GM12878 (cell line): ENCODE measurements around the gene CNDP1. TPM values are rescaled to one million over a fixed set of nuclear protein-coding genes. Genes with fewer than 3 reads are reported as not detected.

ENCODE experiments used
- ATAC-seq: fragments of 200-7000 bp; cut with Tn5 transposase; 3 replicates; pipeline ENCODE4 v1.9.1; 2020; ENCODE audit warnings: mild to moderate bottlenecking, moderate library complexity
- BruUV-seq: library from RNA; stranded (reverse); fragments of 400-500 nt; replicated peaks from 2 replicates; lab custom pipeline; 2021; lab: Mats Ljungman, UMichigan
- CTCF ChIA-PET: fragments of 300-600 bp; sonication (Branson Sonifier 250); formaldehyde crosslinking; extraction: SDS; loops from one replicate; lab custom pipeline; 2021; ENCODE audit warnings: inconsistent platforms; lab: Yijun Ruan, JAX
- POLR2A ChIA-PET: fragments of 350-600 bp; formaldehyde crosslinking; extraction: SDS; loops from one replicate; lab custom pipeline; 2021; ENCODE audit warnings: inconsistent platforms; lab: Charles Lee
- RAD21 ChIA-PET: fragments of 300-600 bp; sonication (Branson Sonifier 250); formaldehyde crosslinking; loops from one replicate; lab custom pipeline; 2023; ENCODE audit warnings: antibody characterized with exemption; ENCODE audit not compliant: unreplicated experiment; lab: Charles Lee
- SMC1A ChIA-PET: fragments of 300-600 bp; sonication (Branson Sonifier 250); formaldehyde crosslinking; loops from one replicate; lab custom pipeline; 2023; ENCODE audit not compliant: unreplicated experiment, uncharacterized antibody; lab: Charles Lee
- DNase-seq: peaks from one replicate; pipeline ENCODE4 v3.0.0-alpha.2; 2011; ENCODE audit warnings: low read depth, low spot score
- FAIRE-seq: peaks from 3 replicates; lab custom pipeline; 2011; peaks lifted over from hg19 to GRCh38; lab: Jason Lieb, UNC
- H2AFZ ChIP-seq: 2 replicates; pipeline ENCODE4 v1.6.0; 2011; ENCODE audit warnings: low read depth, low read length, control low read depth; ENCODE audit not compliant: control insufficient read depth
- H3K27ac ChIP-seq: 2 replicates; pipeline ENCODE4 v1.5.1; 2011; ENCODE audit warnings: control low read depth; ENCODE audit not compliant: control insufficient read depth, insufficient read depth
- H3K27me3 ChIP-seq, 2 experiments: replicated peaks in 1 of 2; 2 replicates each; pipeline versions ENCODE4 v1.6.0 to v1.6.1; 2011; ENCODE audit warnings: low read length in 1 of 2; ENCODE audit not compliant: control insufficient read depth in 2 of 2, insufficient read depth in 2 of 2
- H3K36me3 ChIP-seq, 2 experiments: 2 replicates each; pipeline ENCODE4 v1.5.1; 2011; ENCODE audit warnings: low read length in 1 of 2; ENCODE audit not compliant: control insufficient read depth in 2 of 2, insufficient read depth in 2 of 2
- H3K4me1 ChIP-seq: 2 replicates; pipeline ENCODE4 v1.6.1; 2011; ENCODE audit warnings: mild to moderate bottlenecking, low read length, moderate library complexity, mixed read lengths; ENCODE audit not compliant: control insufficient read depth, insufficient read depth
- H3K4me2 ChIP-seq: 2 replicates; pipeline ENCODE4 v1.6.0; 2011; ENCODE audit warnings: control low read depth; ENCODE audit not compliant: control insufficient read depth, insufficient read depth
- H3K4me3 ChIP-seq: fragments of 200-600 bp; sonication (generic); 2 replicates; pipeline ENCODE4 v1.5.1; 2016
- H3K79me2 ChIP-seq: 2 replicates; pipeline ENCODE4 v1.6.0; 2011; ENCODE audit warnings: low read length; ENCODE audit not compliant: control insufficient read depth, insufficient read depth
- H3K9ac ChIP-seq: 2 replicates; pipeline ENCODE4 v1.8.0; 2011; ENCODE audit warnings: low read length, control low read depth, mixed read lengths; ENCODE audit not compliant: control insufficient read depth, insufficient read depth
- H3K9me3 ChIP-seq: replicated peaks from 3 replicates; pipeline ENCODE4 v1.5.1; 2011; ENCODE audit warnings: mild to moderate bottlenecking, low read length; ENCODE audit not compliant: control insufficient read depth, insufficient read depth
- H4K20me1 ChIP-seq: 2 replicates; pipeline ENCODE4 v1.6.0; 2011; ENCODE audit not compliant: control insufficient read depth, insufficient read depth
- ATF3 ChIP-seq: IDR thresholded peaks from 2 replicates; pipeline ENCODE4 v1.6.1; 2011; ENCODE audit warnings: low read depth, mild to moderate bottlenecking, low read length, moderate library complexity, borderline replicate concordance; ENCODE audit errors: extremely low read depth
- BCL11A ChIP-seq: IDR thresholded peaks from 2 replicates; pipeline ENCODE4 v1.6.1; 2011; ENCODE audit warnings: low read depth, low read length
- CREM ChIP-seq: IDR thresholded peaks from 2 replicates; pipeline ENCODE4 v1.6.1; 2014; ENCODE audit warnings: antibody characterized with exemption, low read depth
- FOS ChIP-seq: IDR thresholded peaks from 3 replicates; pipeline ENCODE4 v1.6.1; 2011; ENCODE audit warnings: borderline replicate concordance; ENCODE audit not compliant: insufficient read length; ENCODE audit errors: extremely low read depth
- FOXK2 ChIP-seq: fragments of 450-650 bp; IDR thresholded peaks from 2 replicates; pipeline ENCODE4 v1.6.1; 2017; ENCODE audit warnings: mild to moderate bottlenecking, moderate library complexity
- FOXM1 ChIP-seq: IDR thresholded peaks from 2 replicates; pipeline ENCODE4 v1.6.1; 2012; ENCODE audit warnings: low read depth, mild to moderate bottlenecking, inconsistent platforms, low read length, moderate library complexity
- NFYA ChIP-seq: IDR thresholded peaks from 2 replicates; pipeline ENCODE4 v1.6.1; 2011; ENCODE audit warnings: low read depth, mild to moderate bottlenecking, low read length, improper control_type of control experiment, borderline replicate concordance
- NR2C1 ChIP-seq: fragments of 450-650 bp; IDR thresholded peaks from 2 replicates; pipeline ENCODE4 v1.6.1; 2017; ENCODE audit warnings: antibody characterized with exemption, mild to moderate bottlenecking, moderate library complexity
- PAX8 ChIP-seq: fragments of 450-650 bp; IDR thresholded peaks from 2 replicates; pipeline ENCODE4 v1.6.1; 2017; ENCODE audit warnings: mild to moderate bottlenecking, moderate library complexity
- WGBS: methylation state at CpG from one replicate; pipeline ENCODE4 v1.1.6; 2016; ENCODE audit warnings: low lambda C conversion rate; ENCODE audit not compliant: insufficient replicate concordance, insufficient coverage; ENCODE audit errors: missing lambda C conversion rate; 5-methylcytosine and 5-hydroxymethylcytosine counted together
- in situ Hi-C: fragments of 300-500 bp; cut with MboI; formaldehyde crosslinking; loops from 9 replicates; pipeline ENCODE4 v1.14.3; 2018; ENCODE audit warnings: mixed read lengths
- intact Hi-C: fragments of 100-400 bp; cut with micrococcal nuclease; formaldehyde crosslinking; loops from one replicate; pipeline ENCODE4 v1.14.2; 2022; ENCODE audit not compliant: unreplicated experiment
- polyA plus RNA-seq, 11 experiments: library from polyadenylated mRNA; depleted of rRNA in 4 of 11; unstranded in 6 of 11; stranded (reverse) in 5 of 11; fragments of >200 nt; fragmentation: Nextera tagmentation in 4 of 11; fragmentation: Illumina TruSeq in 1 of 11; extraction: Ambion mirVana in 4 of 11; extraction: Trizol in 1 of 11; gene quantifications; 1 replicate in 1 of 11; 2 replicates in 10 of 11; pipeline versions ENCODE4 v1.2.1 to v1.2.3, GENCODE V29; 2011 to 2016; ENCODE audit warnings: inconsistent platforms in 2 of 11, missing spikeins in 2 of 11, low read depth in 1 of 11
- total RNA-seq, 4 experiments: library from RNA; depleted of rRNA in 3 of 4; stranded (reverse); fragments of >200 nt in 3 of 4; fragmentation: Illumina TruSeq in 1 of 4; extraction: Trizol in 1 of 4; gene quantifications; 2 replicates each; pipeline versions ENCODE4 v1.2.1 to v1.2.3, GENCODE V29; 2013 to 2021

The CNDP1 gene
- total and polyA plus RNA-seq, 10 of the 15 experiments (the other 5 are each of a cell fraction or from before 2014, with no cell fraction given) = 0.04 to 0.05 TPM; not detected in 8

- TF ChIP-seq ATF3 (no peak), FOXM1 (no peak), FOXK2 (no peak), FOS (no peak), NFYA (no peak), PAX8 (no peak), NR2C1 (no peak)
Observed at GRCh38 chr18:74608681-74609080, 74.4 kb downstream of the CNDP1 start (continued).

GRCh38 chr18:74609535-74609934, 75.2 kb downstream of the CNDP1 start:
- Histone ChIP-seq H3K4me1 (peaks cover 5% of the 10 kb centered on the region; the same call in 1 of the 2 replicates), H3K4me3 (no peak overlapping the region), H3K79me2 (no peaks in the 10 kb centered on the region; the same call in 1 of the 2 replicates), H3K4me2 (no peak overlapping the region), H2AFZ (no peak overlapping the region), H3K9me3 (no peaks in the 10 kb centered on the region), H4K20me1 (no peaks in the 10 kb centered on the region), H3K27me3 (no peaks in the 10 kb centered on the region), H3K9ac (no peak overlapping the region), H3K36me3 (no peaks in the 10 kb centered on the region), H3K27ac (no peak overlapping the region)
- DNase-seq = no peak
- POLR2A ChIA-PET = no interaction called here
- CTCF ChIA-PET = interaction anchor here (0.6 to 1.3 kb wide), 2 partner anchors 11 to 410 kb away, joined by 3 to 6 read pairs; no protein-coding TSS in a partner anchor
- WGBS = 94% methylated on average over 3 of the region's 3 CpGs
- in situ Hi-C loops = no loop called here
- intact Hi-C loops = no loop called here
- BruUV-seq = no TSS peak
- RAD21 ChIA-PET = no interaction called here
- peak; percentile 59 for ATAC-seq
- FAIRE-seq = no peak
- SMC1A ChIA-PET = interaction anchor here (1.5 kb wide), 1 partner anchor 22 kb away, joined by 4 read pairs; no protein-coding TSS in a partner anchor
- TF ChIP-seq BCL11A (no peak), CREM (peak; percentile 46; the same call in 1 of the 2 replicates)
